Right lobe of liver (tissue), 6 donors: ENCODE data around the gene IPO11. TPM values are rescaled to one million over a fixed set of nuclear protein-coding genes. Genes with fewer than 3 reads are reported as not detected.

ENCODE experiments used
- ATAC-seq, 4 donors: fragments of 200-7000 bp; cut with Tn5 transposase; one replicate each; pipeline ENCODE4 v1.9.1; 2020; ENCODE audit warnings: mild to moderate bottlenecking in 4 of 4, moderate library complexity in 4 of 4
- DNase-seq, 3 donors: peaks; one replicate each; pipeline ENCODE4 v3.0.0-alpha.2; 2020
- H3K27ac ChIP-seq, 3 donors: fragments of 200-600 bp; one replicate each; pipeline ENCODE4 v1.8.0; 2022
- H3K27me3 ChIP-seq, 2 donors: fragments of 200-600 bp; one replicate each; pipeline ENCODE4 v1.8.0; 2022
- H3K36me3 ChIP-seq, 4 donors: fragments of 200-600 bp; sonication (generic) in 1 of 4; one replicate each; pipeline versions ENCODE4 v1.5.1 to v1.8.0; 2017 to 2022; ENCODE audit warnings: control low read depth in 1 of 4
- H3K4me1 ChIP-seq, 4 donors: fragments of 200-600 bp; sonication (generic) in 1 of 4; one replicate each; pipeline versions ENCODE4 v1.5.1 to v1.8.0; 2017 to 2022; ENCODE audit warnings: control low read depth in 1 of 4
- H3K4me3 ChIP-seq, 3 donors: fragments of 200-600 bp; one replicate each; pipeline ENCODE4 v1.8.0; 2022
- H3K9me3 ChIP-seq, 4 donors: fragments of 200-600 bp; sonication (generic) in 1 of 4; one replicate each; pipeline versions ENCODE4 v1.5.1 to v1.8.0; 2017 to 2022; ENCODE audit warnings: control low read depth in 1 of 4
- CTCF ChIP-seq, 4 donors: fragments of 200-600 bp in 3 of 4; fragments of 450-650 bp in 1 of 4; IDR thresholded peaks; one replicate each; pipeline versions ENCODE4 v1.5.1 to v1.8.0; 2016 to 2022; ENCODE audit warnings: antibody characterized with exemption in 4 of 4, mild to moderate bottlenecking in 2 of 4
- POLR2A ChIP-seq: fragments of 450-650 bp; IDR thresholded peaks from one replicate; pipeline ENCODE4 v1.6.1; 2017; ENCODE audit warnings: antibody characterized with exemption, mild to moderate bottlenecking
- WGBS: methylation state at CpG from one replicate; pipeline ENCODE4 v1.1.6; 2018; ENCODE audit warnings: low coverage, low lambda C conversion rate; ENCODE audit not compliant: insufficient coverage; ENCODE audit errors: missing lambda C conversion rate; 5-methylcytosine and 5-hydroxymethylcytosine counted together
- intact Hi-C, 2 donors: fragments of 100-400 bp; cut with DNase I; formaldehyde crosslinking; loops; one replicate each; pipeline versions ENCODE4 v1.11.2 to v1.14.1; 2022
- total RNA-seq, 6 experiments: library from RNA; depleted of rRNA in 2 of 6; stranded (reverse); fragments of >200 nt in 2 of 6; fragmentation: NEBNext Ultra II Directional in 3 of 6; extraction: Animal tissue kit (Norgen Biotek cat#: 25700) in 3 of 6; gene quantifications; one replicate each; pipeline versions ENCODE4 v1.1.0 to v1.2.4, GENCODE V29; 2016 to 2023
- donor health status: DM: no; HTN: yes; CAD: no.
- donor health status: DM: no; HTN: no; CAD: no.
- donor health status: DM: no; HTN: no; CAD: no.
- donor health status: DM: no; HTN: yes; CAD: no.
- donor health status: DM: no; HTN: yes; CAD: no.

The IPO11 gene
- total RNA-seq, 6 experiments from 2014 or later, result 8.3 to 15.7 (median 13.6) TPM

GRCh38 chr5:62450259-62450658, 37.7 kb downstream of the IPO11 start:
- no peak for TF ChIP-seq CTCF (IDR thresholded peaks at IDR 0.05)
- no peak for TF ChIP-seq POLR2A
- WGBS, result 88% methylated on average over 2 of the region's 2 CpGs
- no peaks in the 10 kb centered on the region for H3K9me3 ChIP-seq
- H3K36me3 ChIP-seq, result peaks cover 0 to 19% (median 2%) of the 10 kb centered on the region in 4 donors
- no peaks in the 10 kb centered on the region for H3K27me3 ChIP-seq
- intact Hi-C loops, result no loop called here
- H3K27ac ChIP-seq, result no peak overlapping the region
- no peak overlapping the region for H3K4me3 ChIP-seq
- no peak for ATAC-seq
- no peak for DNase-seq
- no peaks in the 10 kb centered on the region for H3K4me1 ChIP-seq

GRCh38 chr5:62457071-62457470, 44.5 kb downstream of the IPO11 start:
- DNase-seq (no peak), ATAC-seq (no peak)
- Histone ChIP-seq H3K4me3 (no peak overlapping the region), H3K4me1 (no peaks in the 10 kb centered on the region), H3K9me3 (no peaks in the 10 kb centered on the region), H3K27ac (no peak overlapping the region), H3K36me3 (peaks cover 0 to 3% (median 1%) of the 10 kb centered on the region in 4 donors), H3K27me3 (no peaks in the 10 kb centered on the region)
- 90% methylated on average over 1 of the region's 1 CpG for WGBS
- TF ChIP-seq POLR2A (no peak), CTCF (IDR thresholded peaks at IDR 0.05) (no peak)
- intact Hi-C loops, result no loop called here

GRCh38 chr5:62460578-62460983, 48.0 kb downstream of the IPO11 start:
- ATAC-seq (peak; percentile 65 to 73 (median 71)), DNase-seq (no peak)
- Histone ChIP-seq H3K4me3 (no peak overlapping the region), H3K4me1 (no peaks in the 10 kb centered on the region), H3K27me3 (no peaks in the 10 kb centered on the region), H3K36me3 (peaks cover 0 to 3% (median 0%) of the 10 kb centered on the region in 4 donors), H3K9me3 (no peaks in the 10 kb centered on the region), H3K27ac (no peak overlapping the region)
- intact Hi-C loops, result loop anchor here (10.0 kb wide), 1 partner anchor 324 kb away; no protein-coding TSS in a partner anchor
- TF ChIP-seq POLR2A (no peak), CTCF (IDR thresholded peaks at IDR 0.05) (peak; percentile 66 to 86 (median 84))

DNA sequence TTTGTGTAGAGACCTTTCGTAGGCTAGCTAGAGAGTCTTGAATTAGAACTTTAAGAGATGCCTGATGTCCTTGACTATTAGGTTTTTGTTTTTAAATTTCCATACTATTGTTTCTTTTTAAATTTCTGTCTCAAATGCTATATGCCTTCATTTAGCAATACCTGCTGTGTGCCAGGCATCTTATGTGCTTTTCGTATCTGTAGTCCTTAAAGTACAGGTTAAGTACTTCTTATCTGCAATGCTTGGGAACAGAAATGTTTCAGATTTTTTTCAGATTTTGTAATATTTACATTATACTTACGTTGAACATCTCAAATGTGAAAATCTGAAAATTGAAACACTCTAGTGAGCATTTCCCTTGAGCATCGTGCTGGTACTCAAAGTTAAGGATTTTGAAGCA, 49.0 kb downstream of the IPO11 start:
- H3K36me3 ChIP-seq, result peaks cover 0 to under 1% (median 0%) of the 10 kb centered on the region in 4 donors
- H3K9me3 ChIP-seq, result no peaks in the 10 kb centered on the region
- no peaks in the 10 kb centered on the region for H3K4me1 ChIP-seq
- DNase-seq (no peak), ATAC-seq (no peak)
- no peaks in the 10 kb centered on the region for H3K27me3 ChIP-seq
- H3K4me3 ChIP-seq, result no peak overlapping the region
- no peak overlapping the region for H3K27ac ChIP-seq
- WGBS, result 81% methylated on average over 4 of the region's 4 CpGs
- intact Hi-C loops, result loop anchor here (10.0 kb wide), 1 partner anchor 323 kb away; no protein-coding TSS in a partner anchor
- no peak for TF ChIP-seq POLR2A
- TF ChIP-seq CTCF (IDR thresholded peaks at IDR 0.05), result no peak
